K562 (cell line): Measurements from ENCODE around the gene CHIC2. TPM values are rescaled to one million over a fixed set of nuclear protein-coding genes. Genes with fewer than 3 reads are reported as not detected.

Experiments
- ATAC-seq: fragments of 200-7000 bp; cut with Tn5 transposase; 3 replicates; pipeline ENCODE4 v1.9.1; 2020; ENCODE audit warnings: moderate library complexity
- BruUV-seq: library from RNA; stranded (reverse); fragments of 400-500 nt; replicated peaks from 2 replicates; lab custom pipeline; 2021; lab: Mats Ljungman, UMichigan
- CTCF ChIA-PET: fragments of 300-600 bp; formaldehyde crosslinking; extraction: SDS; loops from one replicate; lab custom pipeline; 2021; ENCODE audit warnings: low intra/inter-chr PET ratio; lab: Yijun Ruan, JAX
- POLR2A ChIA-PET: fragments of 300-600, 350-650 bp; sonication (Branson Sonifier 250); formaldehyde crosslinking; extraction: SDS; loops from one replicate; lab custom pipeline; 2021; ENCODE audit warnings: antibody characterized with exemption, inconsistent platforms; lab: Yijun Ruan, JAX
- DNase-seq, 4 experiments: peaks; one replicate each; pipeline versions ENCODE4 v3.0.0 to v3.0.0-alpha.2; 2011 to 2018; ENCODE audit warnings: low spot score in 3 of 4, mixed read lengths in 3 of 4; ENCODE audit errors: extremely low read depth in 1 of 4
- FAIRE-seq: peaks from 2 replicates; lab custom pipeline; 2011; peaks lifted over from hg19 to GRCh38; lab: Jason Lieb, UNC
- H2AFZ ChIP-seq: 2 replicates; pipeline ENCODE4 v1.6.0; 2011; ENCODE audit warnings: low read depth, low read length, control low read depth, inconsistent platforms
- H3K27ac ChIP-seq: fragments of 200-600 bp; 3 replicates; pipeline ENCODE4 v1.8.0; 2011; ENCODE audit warnings: low read depth, mild to moderate bottlenecking, control low read depth, inconsistent platforms, low read length, moderate library complexity, mixed read lengths; ENCODE audit errors: extremely low read depth
- H3K27me3 ChIP-seq, 2 experiments: fragments of 300-600 bp in 1 of 2; 2 replicates in 1 of 2; 3 replicates in 1 of 2; pipeline versions ENCODE4 v1.6.0 to v1.8.0; 2011; ENCODE audit warnings: inconsistent platforms in 2 of 2, low read length in 2 of 2, mild to moderate bottlenecking in 1 of 2, mixed read lengths in 1 of 2, moderate library complexity in 1 of 2; ENCODE audit not compliant: control insufficient read depth in 2 of 2, insufficient read depth in 2 of 2
- H3K36me3 ChIP-seq: fragments of 300-600 bp; 3 replicates; pipeline ENCODE4 v1.8.0; 2011; ENCODE audit warnings: mild to moderate bottlenecking, low read length, inconsistent platforms; ENCODE audit not compliant: control insufficient read depth, insufficient read depth
- H3K4me1 ChIP-seq, 2 experiments: fragments of 200-600 bp in 1 of 2; replicated peaks in 1 of 2; 2 replicates in 1 of 2; 3 replicates in 1 of 2; pipeline versions ENCODE4 v1.5.1 to v1.8.0; 2011; ENCODE audit warnings: inconsistent platforms in 2 of 2, low read length in 2 of 2, mild to moderate bottlenecking in 1 of 2, mixed read lengths in 1 of 2, moderate library complexity in 1 of 2; ENCODE audit not compliant: control insufficient read depth in 2 of 2, insufficient read depth in 2 of 2
- H3K4me2 ChIP-seq: 2 replicates; pipeline ENCODE4 v1.6.1; 2011; ENCODE audit warnings: low read length, control low read depth, inconsistent platforms, mixed read lengths; ENCODE audit not compliant: insufficient read depth
- H3K4me3 ChIP-seq: fragments of 200-600 bp; sonication (generic), shearing (Covaris generic); 2 replicates; pipeline ENCODE4 v1.5.1; 2016; ENCODE audit warnings: control low read depth, inconsistent platforms
- H3K79me2 ChIP-seq: fragments of 200-600 bp; 3 replicates; pipeline ENCODE4 v1.8.0; 2011; ENCODE audit warnings: low read length, inconsistent platforms; ENCODE audit not compliant: control insufficient read depth, insufficient read depth
- H3K9ac ChIP-seq, 2 experiments: 2 replicates each; pipeline versions ENCODE4 v1.6.0 to v1.6.1; 2011; ENCODE audit warnings: low read depth in 2 of 2, low read length in 2 of 2, control low read depth in 1 of 2, inconsistent platforms in 1 of 2, mild to moderate bottlenecking in 1 of 2, mixed read lengths in 1 of 2; ENCODE audit not compliant: insufficient read depth in 1 of 2
- H3K9me1 ChIP-seq: one replicate; pipeline ENCODE4 v1.6.0; 2011; ENCODE audit warnings: inconsistent platforms, mild to moderate bottlenecking, low read length, moderate library complexity; ENCODE audit not compliant: control insufficient read depth, insufficient read depth
- H3K9me3 ChIP-seq: replicated peaks from 2 replicates; pipeline ENCODE4 v1.5.1; 2011; ENCODE audit warnings: low read depth, low read length, inconsistent platforms; ENCODE audit not compliant: control insufficient read depth, insufficient read depth
- H4K20me1 ChIP-seq: replicated peaks from 2 replicates; pipeline ENCODE4 v1.6.1; 2011; ENCODE audit warnings: low read length, inconsistent platforms, mixed read lengths; ENCODE audit not compliant: control insufficient read depth, insufficient read depth
- BCOR ChIP-seq: fragments of 450-650 bp; IDR thresholded peaks from 2 replicates; pipeline ENCODE4 v1.6.1; 2016
- BRD4 ChIP-seq: fragments of 200-600 bp; sonication (generic); IDR thresholded peaks from 2 replicates; pipeline ENCODE4 v1.6.1; 2017; ENCODE audit warnings: inconsistent platforms
- BRD9 ChIP-seq: fragments of 450-650 bp; IDR thresholded peaks from 2 replicates; pipeline ENCODE4 v1.6.1; 2018; ENCODE audit warnings: low read depth; ENCODE audit not compliant: partially characterized antibody
- HNRNPL ChIP-seq: fragments of 200-400 bp; formaldehyde crosslinking; IDR thresholded peaks from 2 replicates; pipeline ENCODE4 v1.6.1; 2017; ENCODE audit warnings: low read depth, mild to moderate bottlenecking, low read length
- MYC ChIP-seq, 2 experiments: fragments of 250-450 bp in 1 of 2; sonication (Bioruptor Pico) in 1 of 2; IDR thresholded peaks; 2 replicates each; pipeline versions ENCODE4 v1.5.1 to v1.6.1; 2012 to 2021; ENCODE audit warnings: low read depth in 2 of 2, borderline replicate concordance in 1 of 2, improper control_type of control experiment in 1 of 2, low read length in 1 of 2, mild to moderate bottlenecking in 1 of 2, moderate library complexity in 1 of 2
- RBM25 ChIP-seq: fragments of 200-400 bp; formaldehyde crosslinking; IDR thresholded peaks from 2 replicates; pipeline ENCODE4 v1.6.1; 2018; ENCODE audit warnings: low read length, low read depth, moderate library complexity; ENCODE audit not compliant: severe bottlenecking
- SOX6 ChIP-seq: fragments of 450-650 bp; IDR thresholded peaks from 2 replicates; pipeline ENCODE4 v1.6.1; 2014; ENCODE audit warnings: mild to moderate bottlenecking
- TBL1XR1 ChIP-seq, 2 experiments: IDR thresholded peaks; 2 replicates each; pipeline ENCODE4 v1.6.1; 2012; ENCODE audit warnings: improper control_type of control experiment in 2 of 2, low read length in 2 of 2, mild to moderate bottlenecking in 1 of 2
- ZFP36 ChIP-seq: fragments of 150-350 bp; IDR thresholded peaks from 2 replicates; pipeline ENCODE4 v1.6.1; 2018; ENCODE audit warnings: low read length, low read depth; ENCODE audit not compliant: partially characterized antibody
- ZNF143 ChIP-seq: sonication (generic); formaldehyde crosslinking; IDR thresholded peaks from 2 replicates; pipeline ENCODE4 v1.9.0; 2022; ENCODE audit warnings: mild to moderate bottlenecking, missing genetic modification reagents
- ZNF445 ChIP-seq: fragments of 250-450 bp; sonication (Bioruptor Pico); IDR thresholded peaks from 2 replicates; pipeline ENCODE4 v1.4.0; 2020; ENCODE audit warnings: low read depth, mild to moderate bottlenecking, moderate library complexity
- WGBS: fragments of 100-300 bp; shearing (Covaris generic); methylation state at CpG from one replicate; pipeline ENCODE4 v1.1.6; 2016; ENCODE audit warnings: low coverage, mixed read lengths; ENCODE audit not compliant: insufficient coverage; ENCODE audit errors: missing lambda C conversion rate; 5-methylcytosine and 5-hydroxymethylcytosine counted together
- in situ Hi-C: fragments of 300-500 bp; cut with MboI; formaldehyde crosslinking; loops from 4 replicates; pipeline ENCODE4 v1.15.0; 2018; ENCODE audit warnings: inconsistent platforms, mixed read lengths
- intact Hi-C: fragments of 100-400 bp; cut with micrococcal nuclease; formaldehyde crosslinking; loops from 2 replicates; pipeline ENCODE4 v1.14.2; 2022
- polyA plus RNA-seq, 8 experiments: library from polyadenylated mRNA; depleted of rRNA in 4 of 8; stranded (reverse) in 5 of 8; unstranded in 3 of 8; fragments of >200 nt; fragmentation: Nextera tagmentation in 2 of 8; fragmentation: Illumina TruSeq in 1 of 8; extraction: Ambion mirVana in 2 of 8; extraction: Trizol in 1 of 8; gene quantifications; 2 replicates each; pipeline versions ENCODE4 v1.2.1 to v1.2.3, GENCODE V29; 2011 to 2014; ENCODE audit warnings: inconsistent platforms in 1 of 8, missing spikeins in 1 of 8
- total RNA-seq, 7 experiments: library from RNA; depleted of rRNA in 6 of 7; stranded (reverse); fragments of >200 nt in 6 of 7; fragmentation: Illumina TruSeq in 2 of 7; extraction: Trizol in 2 of 7; gene quantifications; 2 replicates each; pipeline versions ENCODE4 v1.2.1 to v1.2.3, GENCODE V29; 2011 to 2021; ENCODE audit warnings: low replicate concordance in 1 of 7

CHIC2 gene
- total and polyA plus RNA-seq, 9 of the 15 experiments (the other 6 are each of a cell fraction or from before 2014, with no cell fraction given) = 0.89 to 25.1 (median 12.1) TPM

DNA sequence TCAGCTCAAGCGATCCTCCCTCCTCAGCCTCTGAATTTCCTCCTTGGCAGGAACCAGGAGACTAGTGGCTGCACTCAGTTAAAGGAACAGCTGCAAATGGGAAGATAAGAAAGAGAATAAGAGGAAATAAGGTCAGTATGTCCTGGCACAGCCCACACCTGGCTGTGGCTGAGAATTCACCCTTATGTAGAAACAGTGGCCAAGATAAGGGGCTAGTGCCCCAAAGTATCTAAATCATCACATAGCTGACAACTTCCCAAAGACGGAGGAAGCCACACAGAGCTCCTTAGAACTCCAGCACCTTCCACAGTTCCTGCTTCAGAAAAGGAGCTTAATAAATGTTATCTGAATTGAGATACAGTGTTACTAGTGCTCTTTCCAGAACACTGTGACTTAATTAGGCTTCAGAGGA lies 2.3 kb upstream of the CHIC2 start (continued):
- no peak for TF ChIP-seq MYC (IDR thresholded peaks at IDR 0.05; ENCODE audit: low read depth, low read length)
- no peak for TF ChIP-seq MYC (CRISPR knock-in tag; IDR thresholded peaks at IDR 0.05; ENCODE audit: borderline replicate concordance, low read depth)
- peak; percentile 89 for TF ChIP-seq SOX6
- peak in 1 of 2 experiments; percentile 38; a peak in 1 of 4 replicates for TF ChIP-seq TBL1XR1 (IDR thresholded peaks at IDR 0.05; ENCODE audit: low read length in 2 of 2)
- TF ChIP-seq ZNF143 (CRISPR knock-in tag) = no peak
- TF ChIP-seq, all 486 proteins: peak for 59

DNA sequence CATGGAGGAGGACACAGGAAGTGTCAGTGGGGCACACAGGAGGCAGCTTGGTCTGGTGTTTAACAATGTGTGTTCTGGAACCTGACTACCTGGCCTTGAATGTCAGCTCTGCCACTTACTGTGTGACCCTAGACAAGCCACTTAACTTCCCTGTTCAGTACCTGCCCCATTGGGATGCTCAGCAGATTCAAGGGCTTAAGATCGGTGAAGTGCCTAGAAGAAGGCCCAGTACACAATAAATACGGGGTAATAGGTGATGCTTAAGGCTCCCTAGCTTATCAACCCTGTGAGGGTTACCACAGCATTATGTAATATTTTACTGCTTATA lies 1.6 kb upstream of the CHIC2 start:
- Histone ChIP-seq H3K79me2 (peaks cover 33% of the 10 kb centered on the region), H3K4me3 (no peak overlapping the region), H3K4me1 (peaks cover 7 to 29% of the 10 kb centered on the region in 2 experiments), H3K9me3 (no peaks in the 10 kb centered on the region), H3K9ac (peak overlapping the region in 1 of 2 experiments; percentile 16; a peak in 1 of 4 replicates), H4K20me1 (no peaks in the 10 kb centered on the region), H3K36me3 (no peaks in the 10 kb centered on the region), H3K4me2 (peak overlapping the region; percentile 61; the same call in 1 of the 2 replicates), H3K27ac (peak overlapping the region; percentile 85; the same call in 1 of the 3 replicates), H3K9me1 (no peaks in the 10 kb centered on the region), H3K27me3 (no peaks in the 10 kb centered on the region), H2AFZ (peak overlapping the region; percentile 79)
- in situ Hi-C loops (no loop called here), intact Hi-C loops (no loop called here)
- 46% methylated on average over 2 of the region's 2 CpGs for WGBS
- CTCF ChIA-PET = interaction anchor here (0.6 kb wide), 1 partner anchor 16 kb away, joined by 4 read pairs; no protein-coding TSS in a partner anchor
- no TSS peak for BruUV-seq
- DNase-seq (peak in 1 of 4 experiments; percentile 19), FAIRE-seq (no peak), ATAC-seq (no peak)
- POLR2A ChIA-PET = interaction anchor here (1.7 kb wide), 2 partner anchors 8 to 33 kb away, joined by 3 to 8 read pairs; no protein-coding TSS in a partner anchor
- TF ChIP-seq ZNF445 (CRISPR knock-in tag) = no peak
- TF ChIP-seq BRD9 = no peak
- TF ChIP-seq RBM25 = peak; percentile 87
- TF ChIP-seq BCOR = peak; percentile 32; the same call in 1 of the 2 replicates
- no peak for TF ChIP-seq HNRNPL
- peak; percentile 46 for TF ChIP-seq ZFP36
- TF ChIP-seq BRD4 = no peak
